Memory B cell (primary cell): ENCODE data around the gene ST6GAL2.

ENCODE experiments used
- ATAC-seq: fragments of 150-1000 bp; cut with Tn5 transposase; 2 replicates; pipeline ENCODE4 v1.10.0; 2021; ENCODE audit warnings: low read depth, mild to moderate bottlenecking, moderate library complexity
- DNase-seq, 2 donors: peaks; one replicate each; pipeline ENCODE4 v3.0.0; 2022; ENCODE audit warnings: low spot score in 2 of 2
- H3K27ac Mint-ChIP-seq: one replicate; pipeline ENCODE4 v1.8.0; 2022; ENCODE audit warnings: mild to moderate bottlenecking, moderate library complexity, mixed read lengths
- H3K27me3 Mint-ChIP-seq: one replicate; pipeline ENCODE4 v1.8.0; 2022; ENCODE audit warnings: mixed read lengths
- H3K36me3 Mint-ChIP-seq: one replicate; pipeline ENCODE4 v1.8.0; 2022; ENCODE audit warnings: mild to moderate bottlenecking, mixed read lengths
- H3K4me1 Mint-ChIP-seq: one replicate; pipeline ENCODE4 v1.8.0; 2022; ENCODE audit warnings: mixed read lengths
- H3K4me3 Mint-ChIP-seq: one replicate; pipeline ENCODE4 v1.8.0; 2022; ENCODE audit warnings: mild to moderate bottlenecking, moderate library complexity, mixed read lengths
- H3K9me3 Mint-ChIP-seq: one replicate; pipeline ENCODE4 v1.8.0; 2022; ENCODE audit warnings: mixed read lengths

Gene ST6GAL2

GRCh38 chr2:106828119-106828518, 57.8 kb downstream of the ST6GAL2 start:
- no peak overlapping the region for H3K27ac Mint-ChIP-seq
- H3K4me1 Mint-ChIP-seq, result peaks cover 3% of the 10 kb centered on the region
- H3K4me3 Mint-ChIP-seq, result no peak overlapping the region
- peaks cover 5% of the 10 kb centered on the region for H3K9me3 Mint-ChIP-seq
- H3K36me3 Mint-ChIP-seq, result no peaks in the 10 kb centered on the region
- H3K27me3 Mint-ChIP-seq, result no peaks in the 10 kb centered on the region
- DNase-seq, result no peak
- ATAC-seq, result no peak

DNA sequence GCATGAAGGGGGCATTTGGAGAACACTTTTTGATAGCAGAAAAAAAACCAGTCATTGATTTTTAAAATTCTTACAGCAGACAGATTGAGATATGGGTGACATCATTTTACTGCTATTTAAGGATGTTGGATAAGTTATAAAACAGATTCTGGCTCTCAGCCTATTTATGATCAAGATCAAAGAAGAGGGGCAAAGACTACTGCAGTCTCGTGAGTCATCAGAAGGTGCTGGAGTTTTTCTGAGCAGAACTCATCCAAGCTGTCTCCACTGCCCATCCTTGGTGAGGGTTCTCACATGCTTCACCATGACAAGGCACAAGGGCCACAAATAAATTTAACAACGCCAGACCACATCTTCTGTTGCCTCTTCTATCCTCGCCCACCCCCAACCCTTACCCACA, 58.8 kb downstream of the ST6GAL2 start:
- peaks cover 3% of the 10 kb centered on the region for H3K4me1 Mint-ChIP-seq
- no peaks in the 10 kb centered on the region for H3K36me3 Mint-ChIP-seq

DNA sequence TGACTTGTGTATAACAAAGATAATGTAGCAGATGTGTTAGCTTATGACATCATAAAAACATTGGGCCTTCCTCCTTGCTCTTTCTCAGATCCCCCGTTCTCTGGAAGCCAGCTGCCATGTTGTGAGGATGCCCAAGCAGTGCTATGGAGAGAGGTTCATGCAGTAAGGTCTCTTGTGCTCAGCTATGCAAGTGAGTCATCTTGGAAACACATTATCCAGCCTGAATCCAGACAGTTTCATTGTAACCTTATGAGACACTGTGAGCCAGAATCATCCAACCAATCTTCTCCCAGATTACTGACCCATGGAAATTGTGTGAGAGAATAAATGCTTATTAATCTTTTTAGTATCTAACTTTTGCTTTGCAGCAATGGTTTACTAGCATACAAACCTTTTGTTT, 60.8 kb downstream of the ST6GAL2 start:
- H3K36me3 Mint-ChIP-seq, result no peaks in the 10 kb centered on the region
- ATAC-seq, result no peak
- peaks cover 3% of the 10 kb centered on the region for H3K4me1 Mint-ChIP-seq
- H3K4me3 Mint-ChIP-seq, result no peak overlapping the region
- H3K27me3 Mint-ChIP-seq, result no peaks in the 10 kb centered on the region
- H3K27ac Mint-ChIP-seq, result no peak overlapping the region
- DNase-seq, result no peak
- H3K9me3 Mint-ChIP-seq, result peaks cover 8% of the 10 kb centered on the region

More for the DNA sequence above, 58.8 kb downstream of the ST6GAL2 start:
- Mint-ChIP-seq H3K27ac (no peak overlapping the region), H3K4me3 (no peak overlapping the region), H3K9me3 (peaks cover 5% of the 10 kb centered on the region), H3K27me3 (no peaks in the 10 kb centered on the region)
- DNase-seq, result no peak
- ATAC-seq, result no peak

DNA sequence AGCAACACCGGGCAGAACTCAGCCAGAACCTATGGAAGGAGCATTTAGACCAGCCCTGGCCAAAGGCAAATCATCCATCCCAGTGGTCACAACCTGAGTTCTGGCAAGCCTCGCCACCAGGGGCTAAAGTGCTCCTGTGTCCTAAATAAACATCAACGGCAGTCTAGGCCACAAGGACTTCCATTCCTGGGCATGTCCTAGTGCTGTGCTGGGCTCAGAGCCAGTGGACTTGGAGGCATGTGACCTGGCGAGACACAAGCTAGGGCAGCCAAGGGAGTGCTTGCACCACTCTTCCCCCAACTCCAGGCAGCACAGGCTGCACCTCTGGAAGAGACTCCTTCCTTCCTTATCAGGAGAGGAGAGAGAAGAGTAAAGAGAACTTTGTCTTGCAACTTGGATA, 69.0 kb downstream of the ST6GAL2 start:
- H3K27ac Mint-ChIP-seq, result no peak overlapping the region
- ATAC-seq (no peak), DNase-seq (no peak)
- H3K4me1 Mint-ChIP-seq, result no peaks in the 10 kb centered on the region
- peaks cover 7% of the 10 kb centered on the region for H3K9me3 Mint-ChIP-seq
- H3K27me3 Mint-ChIP-seq, result no peaks in the 10 kb centered on the region
- no peak overlapping the region for H3K4me3 Mint-ChIP-seq
- H3K36me3 Mint-ChIP-seq, result no peaks in the 10 kb centered on the region

DNA sequence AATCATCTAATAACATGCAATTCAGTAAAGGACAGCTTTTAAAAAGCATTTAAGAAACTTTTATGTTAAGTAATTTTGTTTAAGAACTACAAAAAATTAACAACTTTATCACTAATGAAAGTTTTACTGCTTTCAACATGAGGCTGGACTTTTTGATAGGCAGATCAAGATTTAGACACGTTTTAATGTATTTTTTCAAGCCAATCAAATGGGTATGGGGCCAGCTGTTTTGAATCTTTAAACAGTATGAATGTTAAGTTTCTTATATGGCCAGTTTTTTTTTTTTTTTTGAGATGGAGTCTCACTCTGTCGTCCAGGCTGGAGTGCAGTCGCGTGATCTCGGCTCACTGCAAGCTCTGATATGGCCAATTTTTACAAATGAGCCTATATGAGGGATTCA, 73.1 kb downstream of the ST6GAL2 start:
- ATAC-seq (no peak), DNase-seq (no peak)
- Mint-ChIP-seq H3K9me3 (peaks cover 2% of the 10 kb centered on the region), H3K27me3 (no peaks in the 10 kb centered on the region), H3K36me3 (no peaks in the 10 kb centered on the region), H3K4me1 (no peaks in the 10 kb centered on the region), H3K4me3 (no peak overlapping the region), H3K27ac (no peak overlapping the region)

- H3K27me3 Mint-ChIP-seq, result no peaks in the 10 kb centered on the region
- DNase-seq, result no peak
- no peak overlapping the region for H3K27ac Mint-ChIP-seq
- H3K9me3 Mint-ChIP-seq, result peaks cover 2% of the 10 kb centered on the region
- no peaks in the 10 kb centered on the region for H3K4me1 Mint-ChIP-seq
- H3K36me3 Mint-ChIP-seq, result no peaks in the 10 kb centered on the region
- no peak for ATAC-seq
- no peak overlapping the region for H3K4me3 Mint-ChIP-seq
Observed at GRCh38 chr2:106812383-106812782, 73.6 kb downstream of the ST6GAL2 start.

DNA sequence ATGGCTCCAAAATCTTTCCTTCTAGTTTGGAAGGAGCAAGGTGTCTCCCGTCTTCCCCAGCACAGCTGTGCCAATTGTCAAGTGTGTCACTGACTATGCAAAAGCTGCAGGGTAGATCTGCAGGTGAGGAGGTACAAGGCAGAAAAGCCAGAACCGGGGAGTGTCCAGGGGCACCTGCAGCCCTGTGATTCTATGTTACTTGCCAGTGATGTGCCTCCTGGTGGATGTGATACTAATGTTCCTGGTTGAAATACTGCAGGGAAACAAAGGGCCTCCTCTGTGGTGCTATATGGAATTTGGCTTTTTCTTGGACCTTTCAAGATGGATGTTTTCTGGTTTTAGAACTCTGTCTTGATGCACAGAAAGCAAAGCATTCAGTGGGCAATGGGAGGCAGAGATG, 80.3 kb downstream of the ST6GAL2 start:
- Mint-ChIP-seq H3K4me1 (no peaks in the 10 kb centered on the region), H3K36me3 (no peaks in the 10 kb centered on the region), H3K9me3 (peaks cover 2% of the 10 kb centered on the region), H3K27me3 (no peaks in the 10 kb centered on the region), H3K27ac (no peak overlapping the region), H3K4me3 (no peak overlapping the region)
- DNase-seq, result no peak
- no peak for ATAC-seq

- Mint-ChIP-seq H3K27me3 (no peaks in the 10 kb centered on the region), H3K4me1 (no peaks in the 10 kb centered on the region), H3K9me3 (peaks cover 2% of the 10 kb centered on the region), H3K4me3 (no peak overlapping the region), H3K36me3 (no peaks in the 10 kb centered on the region), H3K27ac (no peak overlapping the region)
- DNase-seq, result no peak
- no peak for ATAC-seq
Observed at GRCh38 chr2:106804161-106804560, 81.8 kb downstream of the ST6GAL2 start.

GRCh38 chr2:106800976-106801655, 84.9 kb downstream of the ST6GAL2 start:
- ATAC-seq, result no peak
- Mint-ChIP-seq H3K4me1 (no peaks in the 10 kb centered on the region), H3K9me3 (peaks cover 2% of the 10 kb centered on the region), H3K27ac (no peak overlapping the region), H3K27me3 (no peaks in the 10 kb centered on the region), H3K4me3 (no peak overlapping the region), H3K36me3 (no peaks in the 10 kb centered on the region)
- no peak for DNase-seq

DNA sequence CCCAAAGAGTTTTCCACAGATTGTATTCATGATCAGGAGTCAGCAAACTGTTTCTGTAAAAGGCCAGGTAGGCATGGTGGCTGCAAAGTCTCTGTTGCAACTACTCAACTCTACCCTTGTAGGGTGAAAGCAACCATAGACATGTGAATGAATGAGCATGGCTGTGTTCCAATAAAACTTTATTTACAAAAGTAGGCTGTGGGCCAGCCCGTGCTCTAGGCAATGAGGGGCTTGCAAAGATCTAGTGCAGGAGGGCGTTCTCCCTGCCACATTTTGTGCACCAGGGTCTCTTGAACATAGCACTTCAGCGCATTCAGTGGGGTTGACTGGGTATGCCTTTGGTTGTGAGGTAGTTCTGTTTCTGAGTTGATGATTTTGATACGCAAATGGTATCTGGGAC, 85.8 kb downstream of the ST6GAL2 start:
- no peak overlapping the region for H3K27ac Mint-ChIP-seq
- H3K4me3 Mint-ChIP-seq, result no peak overlapping the region
- no peaks in the 10 kb centered on the region for H3K36me3 Mint-ChIP-seq

DNA sequence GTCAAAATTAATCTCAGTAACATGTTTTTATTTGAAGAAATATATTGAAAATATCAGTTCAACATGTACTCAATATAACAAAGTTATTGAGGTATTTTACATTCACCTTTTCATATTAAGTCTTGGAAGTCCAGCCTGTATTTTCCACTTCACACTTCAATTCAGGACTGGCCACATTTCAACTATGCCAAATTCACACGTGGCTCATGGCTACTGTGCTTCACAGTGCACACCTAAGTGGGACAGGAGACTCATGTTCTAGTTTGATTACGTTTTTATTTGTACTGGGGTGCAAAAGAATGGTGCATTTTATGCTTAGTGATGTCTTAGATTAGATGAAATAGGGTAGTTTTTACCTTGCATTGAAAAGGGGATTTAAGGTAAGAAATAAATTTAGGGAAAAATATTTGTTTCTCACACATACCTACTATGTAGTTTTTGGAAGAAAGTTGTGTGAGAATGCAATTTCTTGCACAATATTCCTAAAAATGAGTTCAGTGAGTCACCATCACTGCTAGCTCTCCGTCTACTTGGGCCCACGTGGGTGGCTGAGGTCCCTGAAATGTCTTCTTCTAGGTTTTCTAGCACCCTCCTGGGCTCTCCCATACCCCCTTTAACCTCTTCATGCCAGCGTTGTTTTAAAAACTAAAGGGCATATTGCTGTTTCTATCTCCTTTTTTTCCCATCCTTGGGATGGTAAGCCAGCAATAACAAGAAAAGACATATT, 87.0 kb downstream of the ST6GAL2 start:
- H3K9me3 Mint-ChIP-seq, result peaks cover 2% of the 10 kb centered on the region
- no peaks in the 10 kb centered on the region for H3K36me3 Mint-ChIP-seq
- DNase-seq (no peak), ATAC-seq (no peak)
- H3K27ac Mint-ChIP-seq, result no peak overlapping the region
- H3K27me3 Mint-ChIP-seq, result no peaks in the 10 kb centered on the region
- no peak overlapping the region for H3K4me3 Mint-ChIP-seq
- H3K4me1 Mint-ChIP-seq, result no peaks in the 10 kb centered on the region

More for the DNA sequence above, 85.8 kb downstream of the ST6GAL2 start:
- no peak for DNase-seq
- H3K4me1 Mint-ChIP-seq, result no peaks in the 10 kb centered on the region
- ATAC-seq, result no peak
- no peaks in the 10 kb centered on the region for H3K27me3 Mint-ChIP-seq
- peaks cover 2% of the 10 kb centered on the region for H3K9me3 Mint-ChIP-seq

- Mint-ChIP-seq H3K4me3 (no peak overlapping the region), H3K27ac (no peak overlapping the region), H3K36me3 (no peaks in the 10 kb centered on the region), H3K9me3 (peaks cover 2% of the 10 kb centered on the region), H3K27me3 (no peaks in the 10 kb centered on the region), H3K4me1 (no peaks in the 10 kb centered on the region)
- ATAC-seq, result no peak
- no peak for DNase-seq
Observed at GRCh38 chr2:106797494-106797893, 88.5 kb downstream of the ST6GAL2 start.

- no peak for ATAC-seq
- Mint-ChIP-seq H3K27ac (no peak overlapping the region), H3K4me3 (no peak overlapping the region), H3K4me1 (no peaks in the 10 kb centered on the region), H3K9me3 (peaks cover 4% of the 10 kb centered on the region), H3K36me3 (no peaks in the 10 kb centered on the region), H3K27me3 (no peaks in the 10 kb centered on the region)
- no peak for DNase-seq
Observed at GRCh38 chr2:106792671-106793070, 93.3 kb downstream of the ST6GAL2 start.

GRCh38 chr2:106789185-106789584, 96.8 kb downstream of the ST6GAL2 start:
- Mint-ChIP-seq H3K36me3 (no peaks in the 10 kb centered on the region), H3K4me1 (no peaks in the 10 kb centered on the region), H3K4me3 (no peak overlapping the region), H3K27ac (no peak overlapping the region), H3K9me3 (peaks cover 4% of the 10 kb centered on the region), H3K27me3 (no peaks in the 10 kb centered on the region)
- no peak for ATAC-seq
- no peak for DNase-seq

DNA sequence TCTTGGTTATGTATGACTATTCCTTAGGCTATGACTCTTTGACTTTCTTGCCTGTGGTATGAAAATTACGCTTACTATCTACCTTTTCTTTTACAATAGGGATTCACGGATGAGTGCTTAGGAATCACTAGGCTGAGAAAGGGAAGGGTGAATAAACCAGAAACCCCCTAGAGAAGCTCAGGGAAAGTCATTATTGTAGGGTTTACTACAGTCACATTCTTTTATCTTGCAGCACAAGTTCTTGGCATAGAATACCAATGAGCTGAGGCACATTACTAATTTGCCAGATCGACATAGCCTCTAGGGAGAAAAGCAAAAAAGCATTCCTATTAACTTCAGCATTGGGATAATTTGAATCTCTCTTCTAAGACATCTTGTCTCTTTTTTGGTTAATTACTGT, 103.3 kb downstream of the ST6GAL2 start:
- DNase-seq (no peak), ATAC-seq (no peak)
- Mint-ChIP-seq H3K36me3 (no peaks in the 10 kb centered on the region), H3K4me3 (no peak overlapping the region), H3K27me3 (no peaks in the 10 kb centered on the region), H3K9me3 (peaks cover 7% of the 10 kb centered on the region), H3K27ac (no peak overlapping the region), H3K4me1 (no peaks in the 10 kb centered on the region)
